Suprapubic skin (tissue), 3 donors: ENCODE results near the gene OR4D6.

ENCODE experiments used
- CTCF ChIP-seq, 2 donors: fragments of 200-600 bp in 1 of 2; fragments of 450-650 bp in 1 of 2; sonication (generic) in 1 of 2; IDR thresholded peaks; one replicate each; pipeline ENCODE4 v1.5.1; 2016 to 2019; ENCODE audit warnings: antibody characterized with exemption in 2 of 2, mild to moderate bottlenecking in 1 of 2, moderate library complexity in 1 of 2
- POLR2A ChIP-seq, 2 donors: fragments of 450-650 bp; IDR thresholded peaks; one replicate each; pipeline ENCODE4 v1.6.1; 2017; ENCODE audit warnings: antibody characterized with exemption in 2 of 2, mild to moderate bottlenecking in 2 of 2, moderate library complexity in 2 of 2

- TF ChIP-seq POLR2A (IDR thresholded peaks at IDR 0.05) (no peak), CTCF (IDR thresholded peaks at IDR 0.05) (no peak)
These were observed 39.7 kb upstream of the OR4D6 start for GRCh38 chr11:59417023-59417422.
